Prostate gland (tissue), 2 donors: Measurements from ENCODE around the gene CPZ. TPM values are rescaled to one million over a fixed set of nuclear protein-coding genes. Genes with fewer than 3 reads are reported as not detected.

ENCODE experiments used
- DNase-seq: peaks from one replicate; pipeline ENCODE4 v3.0.0-alpha.2; 2019; ENCODE audit warnings: low spot score
- H3K27ac ChIP-seq, 2 donors: fragments of 200-600 bp; sonication (generic); 2 replicates each; pipeline ENCODE4 v1.5.1; 2017 to 2019
- H3K27me3 ChIP-seq: fragments of 200-600 bp; sonication (generic); replicated peaks from 2 replicates; pipeline ENCODE4 v1.5.1; 2019; ENCODE audit not compliant: insufficient read depth
- H3K36me3 ChIP-seq, 2 donors: fragments of 200-600 bp; sonication (generic); 1 replicate in 1 of 2; 2 replicates in 1 of 2; pipeline versions ENCODE4 v1.5.1 to v1.8.1; 2017 to 2019
- H3K4me1 ChIP-seq: fragments of 200-600 bp; sonication (generic); replicated peaks from 2 replicates; pipeline ENCODE4 v1.5.1; 2019
- H3K4me3 ChIP-seq, 2 donors: fragments of 200-600 bp; sonication (generic); 2 replicates each; pipeline ENCODE4 v1.5.1; 2017 to 2019
- H3K9me3 ChIP-seq: fragments of 200-600 bp; sonication (generic); 2 replicates; pipeline ENCODE4 v1.5.1; 2017
- CTCF ChIP-seq, 4 experiments: fragments of 200-600 bp in 2 of 4; fragments of 450-650 bp in 2 of 4; sonication (generic) in 2 of 4; IDR thresholded peaks; 1 replicate in 3 of 4; 2 replicates in 1 of 4; pipeline ENCODE4 v1.5.1; 2016 to 2019; ENCODE audit warnings: antibody characterized with exemption in 4 of 4, mild to moderate bottlenecking in 2 of 4, moderate library complexity in 2 of 4
- POLR2A ChIP-seq: fragments of 450-650 bp; IDR thresholded peaks from one replicate; pipeline ENCODE4 v1.6.1; 2016; ENCODE audit warnings: antibody characterized with exemption, mild to moderate bottlenecking
- POLR2AphosphoS5 ChIP-seq: sonication (generic); formaldehyde crosslinking; IDR thresholded peaks from one replicate; pipeline ENCODE4 v1.6.1; 2017; ENCODE audit warnings: antibody characterized with exemption
- WGBS: methylation state at CpG from one replicate; pipeline ENCODE4 v1.1.5; 2018; 5-methylcytosine and 5-hydroxymethylcytosine counted together
- intact Hi-C: fragments of 100-400 bp; cut with DNase I; formaldehyde crosslinking; loops from one replicate; pipeline ENCODE4 v1.14.2; 2022
- total RNA-seq, 2 donors: library from RNA; depleted of rRNA; stranded (reverse); fragments of >200 nt; gene quantifications; one replicate each; pipeline ENCODE4 v1.1.0, GENCODE V29; 2016

Gene CPZ
- total RNA-seq, 2 donors from 2014 or later: 0.73 to 15.1 TPM

GRCh38 chr4:8643986-8644385 is 51.4 kb downstream of the CPZ start:
- Histone ChIP-seq H3K27me3 (peaks cover 8% of the 10 kb centered on the region), H3K36me3 (no peaks in the 10 kb centered on the region), H3K9me3 (no peaks in the 10 kb centered on the region), H3K4me3 (no peak overlapping the region), H3K4me1 (no peaks in the 10 kb centered on the region), H3K27ac (no peak overlapping the region)
- intact Hi-C loops: no loop called here
- TF ChIP-seq CTCF (IDR thresholded peaks at IDR 0.05): no peak
- TF ChIP-seq POLR2A: no peak
- no peak for TF ChIP-seq POLR2AphosphoS5
- no peak for DNase-seq
- WGBS: 79% methylated on average over 9 of the region's 22 CpGs

- peaks cover 8% of the 10 kb centered on the region for H3K27me3 ChIP-seq
- DNase-seq: no peak
- H3K36me3 ChIP-seq: no peaks in the 10 kb centered on the region
- no peaks in the 10 kb centered on the region for H3K9me3 ChIP-seq
- WGBS: 75% methylated on average over 9 of the region's 9 CpGs
- TF ChIP-seq CTCF (IDR thresholded peaks at IDR 0.05) (no peak), POLR2AphosphoS5 (no peak), POLR2A (no peak)
- intact Hi-C loops: no loop called here
- H3K4me3 ChIP-seq: no peak overlapping the region
- no peak overlapping the region for H3K27ac ChIP-seq
- no peaks in the 10 kb centered on the region for H3K4me1 ChIP-seq
Measured at GRCh38 chr4:8644461-8644891, 51.9 kb downstream of the CPZ start.

DNA sequence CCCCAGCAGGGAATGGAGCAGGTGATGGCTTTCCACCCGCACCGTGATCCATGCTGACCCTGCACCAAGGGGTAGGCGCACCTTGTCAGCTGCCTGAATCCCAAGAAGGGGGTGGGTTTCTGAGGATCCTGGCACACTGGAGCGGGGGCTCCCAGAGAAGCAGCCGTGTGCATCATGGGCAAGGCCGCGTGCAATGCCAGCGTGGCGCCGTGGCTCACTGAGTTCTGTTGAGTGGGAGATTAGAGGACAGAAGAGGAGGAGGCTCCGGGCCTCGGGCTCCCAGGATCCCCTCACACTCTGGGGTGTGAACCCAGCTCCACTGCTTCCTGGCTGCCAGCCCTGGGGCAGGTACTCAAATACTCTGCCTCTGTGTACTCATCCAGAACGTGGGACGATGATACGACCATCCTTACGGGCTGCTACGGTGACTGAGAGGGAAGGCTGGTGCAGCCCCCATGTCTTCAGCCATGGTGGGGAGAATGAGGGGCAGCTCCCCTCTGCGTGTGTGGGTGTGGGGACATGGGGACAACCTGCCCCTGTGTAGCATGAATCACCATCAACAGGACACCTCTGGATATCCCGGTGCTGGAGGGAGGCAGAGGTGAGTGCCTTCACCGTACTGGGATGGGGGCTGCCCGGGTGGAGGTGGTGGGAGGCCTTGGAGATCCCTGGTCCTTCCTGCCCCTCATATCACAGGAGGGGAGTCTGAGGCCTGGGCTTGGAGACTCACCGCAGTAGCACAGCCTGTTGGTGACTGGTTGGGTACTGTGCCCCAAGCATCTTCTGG is 52.6 kb downstream of the CPZ start:
- DNase-seq: no peak
- no peaks in the 10 kb centered on the region for H3K9me3 ChIP-seq
- no peak for TF ChIP-seq CTCF (IDR thresholded peaks at IDR 0.05)
- TF ChIP-seq POLR2AphosphoS5: no peak
- no peak for TF ChIP-seq POLR2A
- no peak overlapping the region for H3K27ac ChIP-seq
- no peaks in the 10 kb centered on the region for H3K4me1 ChIP-seq
- peaks cover 2% of the 10 kb centered on the region for H3K27me3 ChIP-seq
- 84% methylated on average over 22 of the region's 22 CpGs for WGBS
- H3K36me3 ChIP-seq: no peaks in the 10 kb centered on the region
- intact Hi-C loops: no loop called here
- no peak overlapping the region for H3K4me3 ChIP-seq

GRCh38 chr4:8645753-8646124 is 53.2 kb downstream of the CPZ start:
- H3K27me3 ChIP-seq: peaks cover 2% of the 10 kb centered on the region
- TF ChIP-seq POLR2A: no peak
- no peak for TF ChIP-seq POLR2AphosphoS5
- TF ChIP-seq CTCF (IDR thresholded peaks at IDR 0.05): no peak
- no peaks in the 10 kb centered on the region for H3K4me1 ChIP-seq
- H3K9me3 ChIP-seq: no peaks in the 10 kb centered on the region
- H3K36me3 ChIP-seq: no peaks in the 10 kb centered on the region
- 85% methylated on average over 16 of the region's 16 CpGs for WGBS
- intact Hi-C loops: no loop called here
- H3K4me3 ChIP-seq: no peak overlapping the region
- no peak for DNase-seq
- H3K27ac ChIP-seq: no peak overlapping the region
